Measurements from ENCODE around the gene DCAF11.

The DCAF11 gene

GRCh38 chr14:24165785-24166184, 51.2 kb downstream of the DCAF11 start:
- DNase-seq, result no peak

- no peak for DNase-seq
These were observed 53.0 kb downstream of the DCAF11 start for GRCh38 chr14:24167469-24168114.

DNA sequence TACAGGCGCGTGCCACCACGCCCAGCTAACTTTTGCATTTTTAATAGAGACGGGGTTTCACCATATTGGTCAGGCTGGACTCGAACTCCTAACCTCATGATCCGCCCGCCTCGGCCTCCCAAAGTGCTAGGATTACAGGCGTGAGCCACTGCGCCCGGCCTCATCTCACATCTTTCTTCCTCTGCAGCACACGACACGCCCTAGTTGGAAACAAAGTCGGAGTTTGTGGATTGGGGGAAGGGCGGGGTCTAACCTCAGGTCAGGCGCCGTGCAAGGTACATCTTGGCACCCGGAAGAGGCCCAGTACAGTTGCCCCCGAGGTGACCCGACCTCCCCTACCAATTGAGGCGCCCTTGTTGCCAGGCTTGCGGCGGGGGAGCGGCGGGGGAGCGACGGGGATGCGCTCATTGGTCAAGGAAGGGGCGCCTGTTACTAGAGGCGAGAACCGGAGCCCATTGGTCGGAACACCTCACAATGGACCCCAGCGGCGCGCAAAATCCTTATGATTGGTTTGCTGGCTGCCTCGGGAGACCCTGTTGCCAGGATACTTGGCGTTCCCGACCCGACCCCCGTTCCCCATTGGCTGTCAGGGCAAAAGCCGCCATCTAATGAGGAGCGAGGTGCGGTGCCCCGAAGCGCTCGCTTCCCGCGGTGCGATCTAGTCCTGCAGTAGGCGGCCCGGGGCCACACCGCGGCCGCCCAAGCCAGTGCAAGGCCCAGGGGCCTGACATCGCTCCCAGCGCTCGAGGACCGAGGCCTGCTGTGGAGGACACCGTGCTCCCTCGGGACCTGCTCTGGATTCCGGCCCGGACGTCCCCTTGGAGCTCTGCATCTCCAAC, 57.1 kb downstream of the DCAF11 start, which contains the start of gene REC8:
Gene REC8, plus strand, starts transcription at position 659 of the 839 bp plus-strand sequence. CDS start 473 bp downstream, outside the sequence.
- DNase-seq, result no peak

- DNase-seq, result no peak
These were observed 57.8 kb downstream of the DCAF11 start for GRCh38 chr14:24172261-24172860.

GRCh38 chr14:24172871-24173281, 58.3 kb downstream of the DCAF11 start:
- no peak for DNase-seq

Measured in 8988T (cell line).